ENCODE measurements around the gene SLC2A9.

The SLC2A9 gene

DNA sequence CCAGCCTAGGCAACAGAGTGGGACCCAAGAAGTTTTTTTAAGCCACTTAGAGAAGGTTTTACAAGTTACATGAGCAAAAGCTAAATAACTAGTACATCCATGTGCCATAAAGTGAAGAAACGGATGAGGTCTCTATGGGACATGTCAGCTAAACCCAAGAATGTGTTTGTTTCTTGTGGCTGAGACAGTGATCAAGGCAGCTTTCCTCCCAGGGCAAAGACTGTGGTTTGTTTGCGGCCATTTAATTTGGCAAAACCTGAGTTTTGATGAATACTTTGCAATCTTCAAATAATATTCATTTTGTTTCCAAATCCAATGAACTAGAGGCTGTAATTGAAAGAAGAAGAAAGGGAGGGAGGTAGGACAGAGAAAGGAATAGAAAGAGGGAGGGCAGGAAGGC is 44.9 kb upstream of the SLC2A9 start:
- Histone ChIP-seq H3K9ac (ENCODE audit: low read length) (no peak overlapping the region), H2AFZ (ENCODE audit: low read length) (no peak overlapping the region), H4K20me1 (ENCODE audit: insufficient read depth, low read length) (no peaks in the 10 kb centered on the region), H3F3A (ENCODE audit: insufficient read depth, low read length) (no peaks in the 10 kb centered on the region), H3K79me2 (ENCODE audit: low read length) (no peaks in the 10 kb centered on the region), H3K4me3 (ENCODE audit: low read length) (no peak overlapping the region), H3K4me1 (ENCODE audit: low read length) (no peaks in the 10 kb centered on the region), H3K36me3 (replicated peaks; ENCODE audit: insufficient read depth, low read length) (no peaks in the 10 kb centered on the region), H3K4me2 (ENCODE audit: low read depth, low read length) (no peak overlapping the region), H3K27me3 (replicated peaks; ENCODE audit: insufficient read depth, low read length) (no peaks in the 10 kb centered on the region), H3K9me2 (replicated peaks; ENCODE audit: insufficient read depth, low read length) (no peaks in the 10 kb centered on the region), H3K9me3 (replicated peaks; ENCODE audit: insufficient read depth, low read length) (no peaks in the 10 kb centered on the region), H3K27ac (ENCODE audit: low read length) (no peak overlapping the region)
- no peak for DNase-seq
- TF ChIP-seq EZH2phosphoT487 (IDR thresholded peaks at IDR 0.05; ENCODE audit: low read length) (no peak), EZH2 (optimal IDR thresholded peaks at IDR 0.05; ENCODE audit: low read depth, low read length) (no peak)
- TF ChIP-seq, protein P1, sequence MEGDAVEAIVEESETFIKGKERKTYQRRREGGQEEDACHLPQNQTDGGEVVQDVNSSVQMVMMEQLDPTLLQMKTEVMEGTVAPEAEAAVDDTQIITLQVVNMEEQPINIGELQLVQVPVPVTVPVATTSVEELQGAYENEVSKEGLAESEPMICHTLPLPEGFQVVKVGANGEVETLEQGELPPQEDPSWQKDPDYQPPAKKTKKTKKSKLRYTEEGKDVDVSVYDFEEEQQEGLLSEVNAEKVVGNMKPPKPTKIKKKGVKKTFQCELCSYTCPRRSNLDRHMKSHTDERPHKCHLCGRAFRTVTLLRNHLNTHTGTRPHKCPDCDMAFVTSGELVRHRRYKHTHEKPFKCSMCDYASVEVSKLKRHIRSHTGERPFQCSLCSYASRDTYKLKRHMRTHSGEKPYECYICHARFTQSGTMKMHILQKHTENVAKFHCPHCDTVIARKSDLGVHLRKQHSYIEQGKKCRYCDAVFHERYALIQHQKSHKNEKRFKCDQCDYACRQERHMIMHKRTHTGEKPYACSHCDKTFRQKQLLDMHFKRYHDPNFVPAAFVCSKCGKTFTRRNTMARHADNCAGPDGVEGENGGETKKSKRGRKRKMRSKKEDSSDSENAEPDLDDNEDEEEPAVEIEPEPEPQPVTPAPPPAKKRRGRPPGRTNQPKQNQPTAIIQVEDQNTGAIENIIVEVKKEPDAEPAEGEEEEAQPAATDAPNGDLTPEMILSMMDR (IDR thresholded peaks at IDR 0.05; ENCODE audit: low read length): no peak

GRCh38 chr4:10063544-10064300 is 42.4 kb upstream of the SLC2A9 start:
- H3K36me3 ChIP-seq (replicated peaks; ENCODE audit: insufficient read depth, low read length): no peaks in the 10 kb centered on the region
- H3K27me3 ChIP-seq (replicated peaks; ENCODE audit: insufficient read depth, low read length): no peaks in the 10 kb centered on the region
- no peaks in the 10 kb centered on the region for H3K9me3 ChIP-seq (replicated peaks; ENCODE audit: insufficient read depth, low read length)
- no peaks in the 10 kb centered on the region for H3F3A ChIP-seq (ENCODE audit: insufficient read depth, low read length)
- H3K9ac ChIP-seq (ENCODE audit: low read length): no peak overlapping the region
- no peak overlapping the region for H3K4me3 ChIP-seq (ENCODE audit: low read length)
- H2AFZ ChIP-seq (ENCODE audit: low read length): no peak overlapping the region
- TF ChIP-seq EZH2phosphoT487 (IDR thresholded peaks at IDR 0.05; ENCODE audit: low read length) (no peak), EZH2 (optimal IDR thresholded peaks at IDR 0.05; ENCODE audit: low read depth, low read length) (no peak)
- TF ChIP-seq, protein P1 (IDR thresholded peaks at IDR 0.05; ENCODE audit: low read length): no peak
- H3K4me1 ChIP-seq (ENCODE audit: low read length): no peaks in the 10 kb centered on the region
- H4K20me1 ChIP-seq (ENCODE audit: insufficient read depth, low read length): no peaks in the 10 kb centered on the region
- DNase-seq: no peak
- H3K27ac ChIP-seq (ENCODE audit: low read length): no peak overlapping the region
- no peaks in the 10 kb centered on the region for H3K79me2 ChIP-seq (ENCODE audit: low read length)
- H3K4me2 ChIP-seq (ENCODE audit: low read depth, low read length): no peak overlapping the region
- H3K9me2 ChIP-seq (replicated peaks; ENCODE audit: insufficient read depth, low read length): no peaks in the 10 kb centered on the region

GRCh38 chr4:10061650-10062415 is 40.5 kb upstream of the SLC2A9 start:
- H4K20me1 ChIP-seq (ENCODE audit: insufficient read depth, low read length): no peaks in the 10 kb centered on the region

More at GRCh38 chr4:10061650-10062415, 40.5 kb upstream of the SLC2A9 start:
- no peaks in the 10 kb centered on the region for H3K36me3 ChIP-seq (replicated peaks; ENCODE audit: insufficient read depth, low read length)
- H3F3A ChIP-seq (ENCODE audit: insufficient read depth, low read length): no peaks in the 10 kb centered on the region
- no peak overlapping the region for H3K4me2 ChIP-seq (ENCODE audit: low read depth, low read length)
- no peak overlapping the region for H3K27ac ChIP-seq (ENCODE audit: low read length)
- DNase-seq: no peak
- H2AFZ ChIP-seq (ENCODE audit: low read length): no peak overlapping the region
- H3K9me2 ChIP-seq (replicated peaks; ENCODE audit: insufficient read depth, low read length): no peaks in the 10 kb centered on the region
- no peaks in the 10 kb centered on the region for H3K79me2 ChIP-seq (ENCODE audit: low read length)
- H3K4me3 ChIP-seq (ENCODE audit: low read length): no peak overlapping the region
- no peak for TF ChIP-seq EZH2 (optimal IDR thresholded peaks at IDR 0.05; ENCODE audit: low read depth, low read length)
- TF ChIP-seq EZH2phosphoT487 (IDR thresholded peaks at IDR 0.05; ENCODE audit: low read length): no peak
- TF ChIP-seq, protein P1 (IDR thresholded peaks at IDR 0.05; ENCODE audit: low read length): no peak
- no peak overlapping the region for H3K9ac ChIP-seq (ENCODE audit: low read length)
- no peaks in the 10 kb centered on the region for H3K4me1 ChIP-seq (ENCODE audit: low read length)
- no peaks in the 10 kb centered on the region for H3K9me3 ChIP-seq (replicated peaks; ENCODE audit: insufficient read depth, low read length)
- H3K27me3 ChIP-seq (replicated peaks; ENCODE audit: insufficient read depth, low read length): no peaks in the 10 kb centered on the region
